ENCODE data around the gene BRIP1.

GRCh38 chr17:61642768-61643167, 220.6 kb downstream of the BRIP1 start:
- TF ChIP-seq CEBPB (IDR thresholded peaks at IDR 0.05) (no peak), REST (IDR thresholded peaks at IDR 0.05; ENCODE audit: low read depth) (no peak), RAD21 (IDR thresholded peaks at IDR 0.05; ENCODE audit: low read depth) (no peak), MAX (IDR thresholded peaks at IDR 0.05) (no peak), USF1 (IDR thresholded peaks at IDR 0.05) (no peak), EP300 (IDR thresholded peaks at IDR 0.05; ENCODE audit: borderline replicate concordance) (no peak), TAF1 (IDR thresholded peaks at IDR 0.05; ENCODE audit: low read depth) (no peak), CREB1 (IDR thresholded peaks at IDR 0.05; ENCODE audit: low read depth) (no peak), ZBTB7A (IDR thresholded peaks at IDR 0.05; ENCODE audit: low read depth) (no peak), TEAD4 (IDR thresholded peaks at IDR 0.05) (no peak), NFIC (IDR thresholded peaks at IDR 0.05) (no peak)
